ENCODE data around the gene ATP2B3.
A peak's percentile ranks its signal among the peaks of the same experiment; 100 is the strongest.

The ATP2B3 gene

DNA sequence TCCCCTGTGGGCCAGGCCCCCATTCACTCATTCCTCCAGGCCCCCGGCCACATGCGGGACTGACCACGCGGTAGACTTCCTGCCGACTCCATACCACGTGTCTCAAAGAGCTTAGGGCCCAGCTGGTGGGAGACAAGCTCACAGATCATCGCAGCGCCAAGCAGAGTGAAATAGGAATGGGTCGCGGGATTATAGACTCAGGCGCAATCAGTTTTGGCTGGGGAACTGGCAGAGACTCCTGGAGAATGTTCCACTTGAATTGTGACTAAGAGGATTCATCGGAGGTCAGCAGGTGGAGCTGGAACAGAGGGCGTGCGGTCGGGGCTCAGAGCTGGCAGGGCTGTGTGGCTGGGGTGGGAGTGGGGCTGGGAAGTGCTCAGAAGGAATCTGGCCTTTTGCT is 15.6 kb downstream of the ATP2B3 start:
- no peak for DNase-seq (ENCODE audit: low read depth in 2 of 2)

- no peak for DNase-seq (ENCODE audit: low read depth in 2 of 2)
Measured at GRCh38 chrX:153537080-153537479, 19.6 kb downstream of the ATP2B3 start.

- DNase-seq (ENCODE audit: low read depth in 2 of 2): no peak
Measured at GRCh38 chrX:153537526-153538295, 20.3 kb downstream of the ATP2B3 start.

GRCh38 chrX:153538424-153538823 is 21.0 kb downstream of the ATP2B3 start:
- DNase-seq (ENCODE audit: low read depth in 2 of 2): no peak

DNA sequence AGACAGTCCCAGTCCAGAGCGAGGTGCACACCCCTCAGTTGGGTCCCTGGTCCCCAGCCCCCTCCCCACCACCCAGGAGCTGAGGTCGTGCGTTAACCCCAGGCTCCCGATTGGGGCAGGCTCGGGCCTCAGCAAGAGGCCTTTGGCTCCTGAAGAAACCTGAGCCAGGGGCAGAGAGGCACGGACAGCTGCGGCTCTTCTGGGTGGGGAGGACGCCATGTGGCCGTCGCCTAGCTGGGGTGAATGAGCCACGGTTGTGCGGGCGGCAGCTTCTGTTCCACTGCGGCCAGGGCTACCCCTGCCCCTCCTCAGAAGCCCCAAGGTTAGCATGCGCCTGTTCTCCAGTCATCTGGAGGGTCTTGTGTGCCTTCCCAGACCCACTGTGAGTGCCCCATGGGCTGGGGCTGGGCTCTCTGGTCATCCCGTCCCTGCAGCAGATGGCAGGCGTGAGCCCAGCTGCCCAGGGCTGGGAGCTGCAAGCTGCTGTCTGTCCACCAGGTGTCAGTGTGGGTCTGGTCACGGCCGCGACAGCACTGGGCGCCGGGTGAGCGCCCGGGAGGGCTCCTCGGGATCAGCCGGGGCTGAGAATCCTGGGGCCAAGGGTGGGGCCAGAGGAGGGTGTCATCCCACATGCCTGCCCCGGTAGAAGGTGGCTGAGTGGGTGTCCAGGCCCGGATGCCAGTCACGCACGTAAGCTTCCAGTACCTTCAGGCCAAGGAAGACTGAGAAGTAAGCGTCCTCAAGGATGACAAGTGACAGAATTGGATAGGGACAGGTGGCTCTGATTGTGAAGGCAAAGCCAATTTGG is 21.9 kb downstream of the ATP2B3 start:
- DNase-seq (ENCODE audit: low read depth in 2 of 2): peak; percentile 38 to 46

DNA sequence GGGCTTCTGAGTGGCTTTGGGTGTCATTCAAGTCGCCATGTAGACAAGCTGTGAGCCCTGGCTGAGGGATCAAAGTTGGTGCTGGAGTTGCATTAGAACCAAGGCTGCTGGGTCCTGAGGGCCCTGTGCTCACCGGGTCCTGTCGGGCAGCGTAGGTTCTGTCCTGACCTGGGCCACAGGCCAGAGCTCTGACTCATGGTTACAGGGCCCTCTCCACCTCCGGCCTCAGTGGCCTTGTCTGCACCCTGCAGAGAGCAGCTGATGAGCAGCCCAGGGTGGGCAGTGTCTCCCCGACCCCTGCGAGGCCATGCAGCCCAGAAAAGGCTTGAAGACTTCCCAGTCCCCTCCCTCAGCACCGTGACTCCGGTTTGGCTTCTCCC is 22.5 kb downstream of the ATP2B3 start:
- no peak for DNase-seq (ENCODE audit: low read depth in 2 of 2)

DNA sequence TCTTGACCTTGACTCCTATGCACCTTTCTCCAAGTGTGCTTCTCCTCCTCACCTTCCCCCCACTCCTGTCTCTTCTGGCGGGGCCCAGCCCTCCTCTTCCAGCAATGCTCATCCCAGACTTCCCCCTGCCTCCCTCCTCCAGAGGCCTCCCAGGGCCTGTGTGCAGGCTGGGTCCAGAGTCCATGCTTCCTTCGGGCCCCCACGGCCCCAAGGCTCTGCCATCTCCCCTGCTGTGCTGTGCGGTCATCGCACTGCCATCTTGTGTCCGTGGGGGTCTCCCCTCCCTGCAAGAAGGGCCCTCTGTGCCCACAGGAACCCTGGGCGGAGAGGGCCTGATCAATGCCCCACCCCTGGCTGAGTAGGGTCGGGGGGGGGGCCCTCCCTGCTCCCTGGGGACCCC is 27.3 kb downstream of the ATP2B3 start:
- no peak for DNase-seq (ENCODE audit: low read depth in 2 of 2)

DNA sequence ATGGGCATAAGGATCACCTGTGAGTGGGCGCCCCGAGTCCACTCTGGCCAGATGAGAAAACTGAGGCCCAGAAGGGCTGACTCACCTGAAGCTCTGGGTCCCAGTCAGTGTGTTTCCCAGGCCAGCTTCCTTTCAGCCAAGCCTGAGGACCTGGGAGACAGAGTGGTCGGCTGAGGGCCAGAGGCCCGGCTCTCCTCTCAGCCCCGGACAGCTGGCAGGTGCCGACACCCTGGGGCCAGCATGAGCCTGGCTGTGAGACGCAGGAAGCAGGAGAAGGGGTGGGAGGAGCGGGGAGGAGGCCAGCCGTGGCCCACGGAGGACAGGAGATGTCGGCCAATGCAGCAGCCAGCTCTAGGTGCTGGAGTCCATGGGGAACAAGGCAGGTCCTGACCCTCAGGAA is 28.9 kb downstream of the ATP2B3 start:
- DNase-seq (ENCODE audit: low read depth in 2 of 2): no peak

DNA sequence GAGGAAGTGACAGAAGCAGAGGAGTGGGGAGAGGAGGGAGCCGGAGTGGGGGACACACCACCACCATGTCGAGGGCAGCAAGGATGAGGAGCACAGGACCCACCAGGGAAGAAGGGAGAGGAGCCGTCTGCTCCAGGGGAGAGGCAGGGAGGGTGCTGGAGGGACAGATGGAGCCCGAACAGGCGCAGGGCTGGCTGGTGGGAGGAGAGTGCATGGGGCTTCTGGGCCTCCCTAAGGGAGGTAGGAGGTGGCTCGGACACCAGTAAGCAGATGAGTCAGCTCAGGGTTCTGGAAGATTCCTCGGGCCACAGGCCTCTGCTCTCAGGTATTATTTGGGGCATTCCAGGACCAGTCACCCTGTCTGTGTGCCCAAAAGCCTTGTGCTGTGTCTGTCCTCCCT is 29.8 kb downstream of the ATP2B3 start:
- no peak for DNase-seq (ENCODE audit: low read depth in 2 of 2)

- no peak for DNase-seq (ENCODE audit: low read depth in 2 of 2)
Measured at GRCh38 chrX:153549231-153549630, 31.8 kb downstream of the ATP2B3 start.

DNA sequence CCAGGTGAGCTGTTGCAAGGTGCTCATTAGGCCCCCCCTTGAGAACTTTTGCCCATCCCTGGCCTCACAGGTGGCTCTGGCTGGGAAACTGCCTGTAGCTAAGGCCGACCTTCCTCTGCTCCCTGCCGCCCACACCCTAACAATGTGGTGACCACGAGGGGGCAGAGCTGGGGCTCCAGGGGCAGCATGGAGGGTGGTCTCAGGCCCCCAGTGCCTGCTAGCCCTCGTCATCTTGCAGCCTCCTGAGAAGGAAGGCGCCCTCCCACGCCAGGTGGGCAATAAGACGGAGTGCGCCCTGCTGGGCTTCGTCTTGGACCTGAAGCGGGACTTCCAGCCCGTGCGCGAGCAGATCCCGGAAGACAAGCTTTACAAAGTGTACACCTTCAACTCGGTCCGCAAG is 32.4 kb downstream of the ATP2B3 start:
- no peak for DNase-seq (ENCODE audit: low read depth in 2 of 2)

GRCh38 chrX:153551135-153551534 is 33.7 kb downstream of the ATP2B3 start:
- no peak for DNase-seq (ENCODE audit: low read depth in 2 of 2)

- DNase-seq (ENCODE audit: low read depth in 2 of 2): peak; percentile 38 to 39
Measured at GRCh38 chrX:153554519-153555167, 37.2 kb downstream of the ATP2B3 start.

DNA sequence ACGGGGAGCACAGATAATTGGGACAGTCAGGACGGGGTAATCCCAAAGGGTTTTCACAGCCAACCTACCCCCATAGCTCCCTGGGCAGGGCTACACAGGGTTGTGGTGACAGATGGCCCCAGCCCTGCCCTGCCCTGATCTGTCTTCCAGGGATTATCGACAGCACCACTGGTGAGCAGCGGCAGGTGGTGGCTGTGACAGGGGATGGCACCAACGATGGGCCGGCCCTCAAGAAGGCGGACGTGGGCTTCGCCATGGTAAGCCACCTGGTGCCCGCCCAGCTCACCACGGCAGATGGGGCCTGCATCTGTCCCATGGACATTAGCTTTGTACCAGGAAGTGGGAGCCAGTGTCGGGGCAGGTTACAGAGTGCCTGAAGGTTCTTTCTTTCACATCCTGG is 39.3 kb downstream of the ATP2B3 start:
- DNase-seq (ENCODE audit: low read depth in 2 of 2): no peak

DNA sequence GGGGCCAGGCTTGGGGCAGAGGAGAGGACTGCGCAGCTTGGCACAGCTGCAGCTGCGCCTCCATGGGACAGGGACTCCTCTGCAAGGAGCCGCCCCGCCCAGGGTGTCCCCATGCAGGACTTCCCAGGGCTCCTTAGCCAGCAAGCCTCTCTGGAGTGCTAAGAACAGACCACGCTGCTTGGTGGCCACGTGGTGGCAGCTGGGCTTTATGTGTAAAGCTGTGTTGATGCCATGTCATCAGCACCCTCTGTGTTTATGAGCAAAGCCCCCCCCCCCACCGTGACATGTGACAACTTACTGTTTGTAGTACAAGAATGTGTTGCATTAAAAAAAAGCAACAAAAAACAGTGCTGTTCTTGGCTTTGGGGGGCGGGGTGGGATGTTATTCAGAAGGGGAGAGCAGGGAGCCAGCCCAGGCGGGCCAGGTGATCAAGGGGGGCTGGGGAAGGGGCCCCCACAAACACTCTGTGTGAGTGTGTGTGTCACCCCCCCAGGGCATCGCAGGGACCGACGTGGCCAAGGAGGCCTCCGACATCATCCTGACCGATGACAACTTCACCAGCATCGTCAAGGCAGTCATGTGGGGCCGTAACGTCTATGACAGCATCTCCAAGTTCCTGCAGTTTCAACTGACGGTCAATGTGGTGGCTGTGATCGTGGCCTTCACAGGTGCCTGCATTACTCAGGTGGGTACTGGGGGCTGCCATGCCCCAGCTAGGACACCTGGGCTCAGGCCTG is 40.3 kb downstream of the ATP2B3 start:
- DNase-seq (ENCODE audit: low read depth in 2 of 2): no peak

DNA sequence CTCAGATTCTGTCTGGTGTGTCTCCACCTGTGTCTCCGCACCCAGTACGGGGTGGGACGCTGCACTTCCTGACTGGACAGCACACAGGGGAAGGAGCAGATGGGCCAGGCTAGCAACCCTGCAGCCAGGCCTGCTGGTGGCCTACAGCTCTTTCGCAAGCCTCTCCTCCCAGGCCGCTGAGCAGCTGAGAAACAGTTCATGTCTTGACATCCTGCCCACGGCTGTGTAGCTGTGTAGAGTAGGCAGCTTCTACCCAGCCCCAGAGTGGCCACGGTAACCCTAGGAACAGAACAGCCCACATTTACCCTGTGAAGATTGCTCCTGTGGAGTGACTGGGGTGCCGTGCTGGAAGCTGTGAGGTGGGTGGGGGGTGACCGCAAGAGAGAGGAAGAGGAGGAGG is 42.6 kb downstream of the ATP2B3 start:
- no peak for DNase-seq (ENCODE audit: low read depth in 2 of 2)

GRCh38 chrX:153560466-153560865 is 43.0 kb downstream of the ATP2B3 start:
- DNase-seq (ENCODE audit: low read depth in 2 of 2): no peak

- DNase-seq (ENCODE audit: low read depth in 2 of 2): no peak
Measured at GRCh38 chrX:153561337-153561736, 43.9 kb downstream of the ATP2B3 start.

- no peak for DNase-seq (ENCODE audit: low read depth in 2 of 2)
Measured at GRCh38 chrX:153562546-153562945, 45.1 kb downstream of the ATP2B3 start.

DNA sequence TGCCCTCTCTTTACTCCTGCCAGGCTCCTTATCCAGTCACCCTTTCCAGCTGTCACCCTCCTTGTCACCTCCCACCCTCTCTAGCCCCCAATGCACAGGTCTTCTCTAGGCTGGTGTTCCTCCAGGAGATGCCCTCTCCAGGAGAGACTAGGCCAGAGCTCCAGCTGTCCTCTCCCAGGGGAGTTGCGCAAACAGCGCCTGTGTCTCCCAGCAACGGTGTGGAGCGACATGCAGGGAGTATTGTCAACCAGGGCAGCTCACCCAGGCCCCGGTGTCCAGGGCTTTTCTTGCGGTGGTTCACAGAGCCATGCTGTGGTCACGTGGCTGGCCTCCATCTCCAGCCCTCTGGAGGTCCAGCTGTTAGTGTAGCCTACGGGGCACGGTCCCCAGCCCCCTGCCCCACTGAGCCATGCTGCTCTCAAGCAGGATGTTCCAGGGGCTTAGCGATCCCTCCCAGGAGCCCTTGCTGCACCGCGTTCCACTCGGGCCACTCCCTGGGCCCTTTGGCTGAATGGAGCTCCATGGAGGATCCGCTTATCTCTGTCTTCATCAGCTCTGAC is 46.7 kb downstream of the ATP2B3 start:
- DNase-seq (ENCODE audit: low read depth in 2 of 2): no peak

- DNase-seq (ENCODE audit: low read depth in 2 of 2): no peak
Measured at GRCh38 chrX:153565996-153566580, 48.6 kb downstream of the ATP2B3 start.

Measured in stimulated activated CD4-positive, alpha-beta T cell treated with anti-CD3 and anti-CD28 coated beads, Interleukin-4, amount 100 ng/mL, for 48 hours (primary cell).